Retinal pigment epithelial cell (primary cell): Measurements from ENCODE around the gene RAE1.

Source experiments
- DNase-seq: peaks from one replicate; pipeline ENCODE4 v3.0.0-alpha.2; 2010; ENCODE audit warnings: low read depth
- H3K4me3 ChIP-seq: 2 replicates; pipeline ENCODE4 v1.5.1; 2011; ENCODE audit warnings: mild to moderate bottlenecking, low read length, control low read depth, moderate library complexity
- TF ChIP-seq, protein P1 (sequence below): conservative IDR thresholded peaks from 2 replicates; pipeline ENCODE4 v1.5.1; 2011; ENCODE audit warnings: low read depth, low read length, control low read depth, inconsistent platforms

The RAE1 gene

DNA sequence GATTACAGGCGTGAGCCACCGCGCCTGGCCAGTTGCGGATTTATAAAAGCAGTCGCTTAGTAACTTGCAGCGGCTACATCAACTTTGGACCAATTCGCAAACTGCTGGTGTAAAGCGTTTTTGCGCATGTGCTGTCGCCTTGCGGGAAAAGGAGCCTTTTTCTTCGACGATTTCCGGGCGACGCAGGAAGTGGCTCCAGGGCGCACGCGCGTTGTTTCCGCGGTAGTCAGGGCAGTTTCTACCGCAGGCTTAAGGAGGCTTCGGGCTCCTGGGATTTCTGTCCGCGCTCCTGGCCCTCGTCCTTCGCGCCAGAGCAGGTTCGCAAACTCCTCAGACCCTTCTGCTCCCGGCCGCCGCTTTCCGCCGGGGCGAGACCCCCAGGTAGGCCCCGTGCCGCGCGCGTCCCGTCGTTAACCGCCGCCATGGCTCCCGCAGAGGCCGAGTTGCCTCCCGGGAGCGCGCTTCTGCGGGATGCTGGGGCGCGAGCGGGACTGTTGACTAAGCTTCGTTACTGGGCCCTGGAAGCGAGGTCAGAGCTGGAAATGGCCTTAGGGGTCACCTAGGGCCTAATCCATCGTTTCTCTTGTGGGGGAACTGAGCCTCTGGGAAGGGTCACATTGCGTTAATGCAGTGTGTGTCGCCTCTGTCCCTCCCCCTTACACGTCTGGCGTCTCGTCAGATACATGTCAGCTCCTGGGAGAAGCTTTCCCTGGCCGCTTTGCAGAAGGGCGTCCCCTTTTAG, at the start of gene RAE1:
TSS of gene RAE1 (plus strand) at position 214 of the 742 bp plus-strand sequence. CDS start 2,784 bp downstream, outside the sequence.
- DNase-seq = peak; percentile 85
- H3K4me3 ChIP-seq = peak within 1 kb of the TSS; percentile 99
- TF ChIP-seq, protein P1, sequence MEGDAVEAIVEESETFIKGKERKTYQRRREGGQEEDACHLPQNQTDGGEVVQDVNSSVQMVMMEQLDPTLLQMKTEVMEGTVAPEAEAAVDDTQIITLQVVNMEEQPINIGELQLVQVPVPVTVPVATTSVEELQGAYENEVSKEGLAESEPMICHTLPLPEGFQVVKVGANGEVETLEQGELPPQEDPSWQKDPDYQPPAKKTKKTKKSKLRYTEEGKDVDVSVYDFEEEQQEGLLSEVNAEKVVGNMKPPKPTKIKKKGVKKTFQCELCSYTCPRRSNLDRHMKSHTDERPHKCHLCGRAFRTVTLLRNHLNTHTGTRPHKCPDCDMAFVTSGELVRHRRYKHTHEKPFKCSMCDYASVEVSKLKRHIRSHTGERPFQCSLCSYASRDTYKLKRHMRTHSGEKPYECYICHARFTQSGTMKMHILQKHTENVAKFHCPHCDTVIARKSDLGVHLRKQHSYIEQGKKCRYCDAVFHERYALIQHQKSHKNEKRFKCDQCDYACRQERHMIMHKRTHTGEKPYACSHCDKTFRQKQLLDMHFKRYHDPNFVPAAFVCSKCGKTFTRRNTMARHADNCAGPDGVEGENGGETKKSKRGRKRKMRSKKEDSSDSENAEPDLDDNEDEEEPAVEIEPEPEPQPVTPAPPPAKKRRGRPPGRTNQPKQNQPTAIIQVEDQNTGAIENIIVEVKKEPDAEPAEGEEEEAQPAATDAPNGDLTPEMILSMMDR = no peak

GRCh38 chr20:57306747-57307146, 44.3 kb upstream of the RAE1 start:
- TF ChIP-seq, protein P1 = no peak
- DNase-seq = no peak
- H3K4me3 ChIP-seq = no peak overlapping the region

- TF ChIP-seq, protein P1 = no peak
- no peak for DNase-seq
- H3K4me3 ChIP-seq = no peak overlapping the region
These were observed 42.4 kb upstream of the RAE1 start for GRCh38 chr20:57308451-57309271.

GRCh38 chr20:57309544-57310115, 41.4 kb upstream of the RAE1 start:
- no peak for DNase-seq
- no peak overlapping the region for H3K4me3 ChIP-seq
- TF ChIP-seq, protein P1 = no peak

DNA sequence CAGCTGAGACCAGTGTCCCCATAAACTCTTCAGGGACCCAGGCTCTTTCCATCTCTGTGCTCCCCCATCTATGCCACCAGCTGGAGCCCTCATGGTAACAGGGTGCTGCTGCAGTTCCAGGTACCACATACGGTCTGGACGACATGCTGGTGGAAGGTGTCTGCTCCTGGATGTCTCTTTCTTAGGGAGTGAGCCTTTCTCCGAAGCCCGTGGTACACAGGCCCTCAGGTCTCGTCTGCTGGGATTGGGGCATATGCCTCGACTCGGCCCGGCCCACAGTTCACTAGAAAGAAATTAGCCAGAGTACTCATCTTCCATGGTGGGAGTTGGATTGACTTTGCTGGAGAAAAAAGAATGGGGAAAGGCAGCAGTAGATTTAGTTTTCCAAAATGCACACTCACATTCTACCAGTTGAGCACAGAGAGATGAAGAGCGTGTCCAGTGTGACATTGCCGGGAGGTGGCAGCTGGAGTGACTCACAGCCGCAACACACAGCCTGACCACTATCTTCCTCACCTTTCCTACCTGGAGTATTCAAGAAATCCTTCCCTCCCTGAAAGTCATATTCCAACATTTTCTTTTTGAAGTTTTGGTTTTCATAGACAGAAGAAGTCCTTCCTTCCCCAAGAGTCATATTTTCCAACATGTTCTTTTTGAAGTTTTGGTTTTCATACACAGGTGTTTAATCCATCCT, 40.1 kb upstream of the RAE1 start:
- H3K4me3 ChIP-seq = no peak overlapping the region
- DNase-seq = no peak
- TF ChIP-seq, protein P1 = no peak

- TF ChIP-seq, protein P1 = no peak
- DNase-seq = no peak
- no peak overlapping the region for H3K4me3 ChIP-seq
These were observed 38.9 kb upstream of the RAE1 start for GRCh38 chr20:57312138-57312537.
